Measurements from ENCODE around the gene IPO11. TPM values are rescaled to one million over a fixed set of nuclear protein-coding genes. Genes with fewer than 3 reads are reported as not detected.
A peak's percentile ranks its signal among the peaks of the same experiment; 100 is the strongest.

IPO11 gene
- total and polyA plus RNA-seq, 2 of the 4 experiments (the other 2 are of a cell fraction), result 12.6 to 40.0 TPM

GRCh38 chr5:62631909-62632580 lies 219.5 kb downstream of the IPO11 start:
- H3K14ac ChIP-seq (replicated peaks; ENCODE audit: low read depth, low read length), result no peak overlapping the region
- H3K27ac ChIP-seq (ENCODE audit: insufficient read depth, low read length), result no peak overlapping the region
- H3K36me3 ChIP-seq (ENCODE audit: control insufficient read depth, insufficient read depth, low read length), result 0 out of 2 replicates have a peak, but pooled peaks cover 2% of the 10 kb centered on the region
- peaks cover 2% of the 10 kb centered on the region; the same call in 1 of the 2 replicates for H3K4me1 ChIP-seq (ENCODE audit: control insufficient read depth, insufficient read depth, low read length)
- no peaks in the 10 kb centered on the region for H3K9me1 ChIP-seq (ENCODE audit: insufficient read depth, low read length)
- no TSS peak for BruUV-seq (replicated peaks)
- WGBS, 2 experiments (ENCODE audit: extremely low coverage in 2 of 2, insufficient read length in 1 of 2), result 100% methylated on average over 1 of the region's 3 CpGs; no CpG with 5 or more reads in 1 of the 2 experiments
- H2BK20ac ChIP-seq (ENCODE audit: low read depth, low read length), result no peak overlapping the region
- H3K9me3 ChIP-seq (ENCODE audit: control insufficient read depth, insufficient read depth, low read length), result no peaks in the 10 kb centered on the region
- no peak overlapping the region for H3K23ac ChIP-seq (ENCODE audit: low read depth, low read length)
- CTCF ChIA-PET, result no interaction called here
- TF ChIP-seq BHLHE40 (IDR thresholded peaks at IDR 0.05; ENCODE audit: low read depth, low read length) (no peak), CTCF (conservative IDR thresholded peaks at IDR 0.05; ENCODE audit: low read depth, low read length) (0 out of 2 replicates have a peak, but pooled peaks have one; percentile 4)
- H2BK15ac ChIP-seq (ENCODE audit: low read depth, low read length), result no peak overlapping the region
- H4K91ac ChIP-seq (ENCODE audit: insufficient read depth, low read depth, low read length), result no peak overlapping the region
- H2AK9ac ChIP-seq (replicated peaks; ENCODE audit: low read depth, low read length, poor library complexity), result no peak overlapping the region
- H3K27me3 ChIP-seq (ENCODE audit: control insufficient read depth, insufficient read depth, low read length), result no peaks in the 10 kb centered on the region
- H2BK120ac ChIP-seq (ENCODE audit: low read depth, low read length), result no peak overlapping the region
- H3K4ac ChIP-seq (ENCODE audit: low read depth, low read length), result no peak overlapping the region
- no peak overlapping the region for H3K4me2 ChIP-seq (ENCODE audit: low read depth, low read length)
- dilution Hi-C loops (cut with HindIII; ENCODE audit: low sequenced_read_pairs, unreplicated experiment) (no loop called here), in situ Hi-C loops (cut with MboI; ENCODE audit: low sequenced_read_pairs) (no loop called here), intact Hi-C loops (cut with micrococcal nuclease) (no loop called here)
- no peak overlapping the region for H3K9ac ChIP-seq (ENCODE audit: low read depth, low read length)
- no peak overlapping the region for H2AK5ac ChIP-seq (ENCODE audit: low read depth, low read length)
- H4K5ac ChIP-seq (ENCODE audit: low read depth, low read length), result no peak overlapping the region
- ATAC-seq (ENCODE audit: low read depth) (no peak), DNase-seq (no peak)
- no peak overlapping the region for H2AFZ ChIP-seq (replicated peaks; ENCODE audit: low read length, poor library complexity)
- no peak overlapping the region for H4K8ac ChIP-seq (ENCODE audit: low read depth in 2 of 2, low read length in 2 of 2)
- POLR2A ChIA-PET (ENCODE audit: unreplicated experiment), result no interaction called here
- no peaks in the 10 kb centered on the region for H3K79me1 ChIP-seq (ENCODE audit: low read depth in 1 of 2, low read length in 2 of 2)
- no peak overlapping the region for H3K4me3 ChIP-seq (ENCODE audit: insufficient read depth, low read depth, low read length)
- no peak overlapping the region for H2BK5ac ChIP-seq (ENCODE audit: low read depth, low read length, poor library complexity, severe bottlenecking)
- no peaks in the 10 kb centered on the region for H4K20me1 ChIP-seq (ENCODE audit: insufficient read depth, low read length)
- no peak overlapping the region for H3K56ac ChIP-seq (ENCODE audit: extremely low read depth, insufficient read depth, low read length)
- H3K18ac ChIP-seq (ENCODE audit: low read depth, low read length), result no peak overlapping the region

Measured in IMR-90 (cell line).